ENCODE measurements around the gene NFIB.

- no peak for TF ChIP-seq MAX (IDR thresholded peaks at IDR 0.05; ENCODE audit: insufficient read depth, insufficient read length)
- TF ChIP-seq MYC (IDR thresholded peaks at IDR 0.05; ENCODE audit: low read depth, low read length) = no peak
- TF ChIP-seq CTCF (IDR thresholded peaks at IDR 0.05; ENCODE audit: extremely low read depth in 1 of 2, insufficient read depth in 1 of 2, low read depth in 1 of 2, low read length in 2 of 2) = no peak
- TF ChIP-seq POLR2AphosphoS5 (IDR thresholded peaks at IDR 0.05; ENCODE audit: insufficient read depth, low read depth, low read length) = no peak
Measured at GRCh38 chr9:14313378-14313940, 482 bp downstream of the NFIB start.

Data from endothelial cell of umbilical vein (primary cell).